Measurements from ENCODE around the gene MDC1. TPM values are rescaled to one million over a fixed set of nuclear protein-coding genes. Genes with fewer than 3 reads are reported as not detected.

MDC1 gene
- total and polyA plus RNA-seq, 2 of the 13 experiments (the other 11 are each of a cell fraction or from before 2014, with no cell fraction given) = 8.4 to 14.0 TPM

DNA sequence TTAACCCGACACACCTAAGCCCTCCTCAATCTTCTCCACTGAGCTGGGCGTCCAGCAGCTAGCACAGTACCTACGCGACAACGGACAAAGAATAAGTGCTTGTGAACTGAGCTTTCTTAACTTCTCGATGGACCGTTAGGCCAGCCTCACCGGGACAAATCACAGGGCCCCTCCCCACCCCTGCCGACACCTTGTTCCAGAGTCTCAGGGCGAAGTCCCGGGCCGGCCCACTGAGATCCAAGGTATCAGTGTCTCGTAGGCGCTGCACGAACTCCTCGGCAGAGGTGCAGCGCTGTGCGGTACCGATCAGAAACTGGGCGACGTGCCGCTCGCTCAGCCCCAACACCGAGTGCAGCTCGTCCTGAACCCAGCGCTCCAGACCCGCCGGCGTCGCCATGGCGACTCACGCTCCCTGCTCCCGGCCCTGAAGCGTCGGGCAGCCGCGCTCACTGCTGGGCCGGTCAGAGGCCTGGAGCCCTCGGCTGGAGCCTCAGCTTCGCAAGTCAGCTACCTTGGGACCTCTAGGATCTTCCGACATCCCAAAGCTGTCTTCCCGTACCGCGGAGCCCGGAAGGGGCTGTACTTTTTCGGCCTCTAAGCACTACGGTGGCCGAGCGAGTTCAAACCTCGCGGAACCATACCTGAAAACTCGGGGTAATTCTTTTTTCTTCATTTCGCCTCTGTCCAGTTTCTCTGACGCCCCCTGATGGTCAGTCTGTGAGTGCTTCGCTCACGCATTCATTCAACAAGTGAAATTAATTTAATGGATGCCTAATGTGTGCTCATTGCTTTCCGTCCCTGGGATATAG lies 44.4 kb downstream of the MDC1 start, which contains the start of gene DHX16 (continued):
- no peak for TF ChIP-seq NR2F2 (IDR thresholded peaks at IDR 0.05; ENCODE audit: borderline replicate concordance, low read depth)
- TF ChIP-seq, protein P1, sequence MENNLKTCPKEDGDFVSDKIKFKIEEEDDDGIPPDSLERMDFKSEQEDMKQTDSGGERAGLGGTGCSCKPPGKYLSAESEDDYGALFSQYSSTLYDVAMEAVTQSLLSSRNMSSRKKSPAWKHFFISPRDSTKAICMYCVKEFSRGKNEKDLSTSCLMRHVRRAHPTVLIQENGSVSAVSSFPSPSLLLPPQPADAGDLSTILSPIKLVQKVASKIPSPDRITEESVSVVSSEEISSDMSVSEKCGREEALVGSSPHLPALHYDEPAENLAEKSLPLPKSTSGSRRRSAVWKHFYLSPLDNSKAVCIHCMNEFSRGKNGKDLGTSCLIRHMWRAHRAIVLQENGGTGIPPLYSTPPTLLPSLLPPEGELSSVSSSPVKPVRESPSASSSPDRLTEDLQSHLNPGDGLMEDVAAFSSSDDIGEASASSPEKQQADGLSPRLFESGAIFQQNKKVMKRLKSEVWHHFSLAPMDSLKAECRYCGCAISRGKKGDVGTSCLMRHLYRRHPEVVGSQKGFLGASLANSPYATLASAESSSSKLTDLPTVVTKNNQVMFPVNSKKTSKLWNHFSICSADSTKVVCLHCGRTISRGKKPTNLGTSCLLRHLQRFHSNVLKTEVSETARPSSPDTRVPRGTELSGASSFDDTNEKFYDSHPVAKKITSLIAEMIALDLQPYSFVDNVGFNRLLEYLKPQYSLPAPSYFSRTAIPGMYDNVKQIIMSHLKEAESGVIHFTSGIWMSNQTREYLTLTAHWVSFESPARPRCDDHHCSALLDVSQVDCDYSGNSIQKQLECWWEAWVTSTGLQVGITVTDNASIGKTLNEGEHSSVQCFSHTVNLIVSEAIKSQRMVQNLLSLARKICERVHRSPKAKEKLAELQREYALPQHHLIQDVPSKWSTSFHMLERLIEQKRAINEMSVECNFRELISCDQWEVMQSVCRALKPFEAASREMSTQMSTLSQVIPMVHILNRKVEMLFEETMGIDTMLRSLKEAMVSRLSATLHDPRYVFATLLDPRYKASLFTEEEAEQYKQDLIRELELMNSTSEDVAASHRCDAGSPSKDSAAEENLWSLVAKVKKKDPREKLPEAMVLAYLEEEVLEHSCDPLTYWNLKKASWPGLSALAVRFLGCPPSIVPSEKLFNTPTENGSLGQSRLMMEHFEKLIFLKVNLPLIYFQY (CRISPR knock-in tag; IDR thresholded peaks at IDR 0.05; ENCODE audit: borderline replicate concordance) = peak; percentile 77
- TF ChIP-seq, protein P2, sequence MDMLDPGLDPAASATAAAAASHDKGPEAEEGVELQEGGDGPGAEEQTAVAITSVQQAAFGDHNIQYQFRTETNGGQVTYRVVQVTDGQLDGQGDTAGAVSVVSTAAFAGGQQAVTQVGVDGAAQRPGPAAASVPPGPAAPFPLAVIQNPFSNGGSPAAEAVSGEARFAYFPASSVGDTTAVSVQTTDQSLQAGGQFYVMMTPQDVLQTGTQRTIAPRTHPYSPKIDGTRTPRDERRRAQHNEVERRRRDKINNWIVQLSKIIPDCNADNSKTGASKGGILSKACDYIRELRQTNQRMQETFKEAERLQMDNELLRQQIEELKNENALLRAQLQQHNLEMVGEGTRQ (IDR thresholded peaks at IDR 0.05; ENCODE audit: low read depth, low read length) = no peak
- TF ChIP-seq, protein P2 (CRISPR knock-in tag; IDR thresholded peaks at IDR 0.05; ENCODE audit: borderline replicate concordance) = no peak
- TF ChIP-seq, protein P3, sequence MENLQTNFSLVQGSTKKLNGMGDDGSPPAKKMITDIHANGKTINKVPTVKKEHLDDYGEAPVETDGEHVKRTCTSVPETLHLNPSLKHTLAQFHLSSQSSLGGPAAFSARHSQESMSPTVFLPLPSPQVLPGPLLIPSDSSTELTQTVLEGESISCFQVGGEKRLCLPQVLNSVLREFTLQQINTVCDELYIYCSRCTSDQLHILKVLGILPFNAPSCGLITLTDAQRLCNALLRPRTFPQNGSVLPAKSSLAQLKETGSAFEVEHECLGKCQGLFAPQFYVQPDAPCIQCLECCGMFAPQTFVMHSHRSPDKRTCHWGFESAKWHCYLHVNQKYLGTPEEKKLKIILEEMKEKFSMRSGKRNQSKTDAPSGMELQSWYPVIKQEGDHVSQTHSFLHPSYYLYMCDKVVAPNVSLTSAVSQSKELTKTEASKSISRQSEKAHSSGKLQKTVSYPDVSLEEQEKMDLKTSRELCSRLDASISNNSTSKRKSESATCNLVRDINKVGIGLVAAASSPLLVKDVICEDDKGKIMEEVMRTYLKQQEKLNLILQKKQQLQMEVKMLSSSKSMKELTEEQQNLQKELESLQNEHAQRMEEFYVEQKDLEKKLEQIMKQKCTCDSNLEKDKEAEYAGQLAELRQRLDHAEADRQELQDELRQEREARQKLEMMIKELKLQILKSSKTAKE (CRISPR knock-in tag; IDR thresholded peaks at IDR 0.05; ENCODE audit: borderline replicate concordance) = no peak
- TF ChIP-seq, protein P4, sequence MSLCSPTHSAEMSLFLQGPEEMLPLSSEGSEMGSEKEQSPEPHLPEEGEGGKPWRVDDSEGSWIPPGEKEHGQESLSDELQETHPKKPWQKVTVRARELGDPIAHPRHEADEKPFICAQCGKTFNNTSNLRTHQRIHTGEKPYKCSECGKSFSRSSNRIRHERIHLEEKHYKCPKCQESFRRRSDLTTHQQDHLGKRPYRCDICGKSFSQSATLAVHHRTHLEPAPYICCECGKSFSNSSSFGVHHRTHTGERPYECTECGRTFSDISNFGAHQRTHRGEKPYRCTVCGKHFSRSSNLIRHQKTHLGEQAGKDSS (CRISPR knock-in tag; IDR thresholded peaks at IDR 0.05; ENCODE audit: borderline replicate concordance, low read depth) = no peak
- no peak for TF ChIP-seq ZNF569 (CRISPR knock-in tag; IDR thresholded peaks at IDR 0.05; ENCODE audit: borderline replicate concordance)
- no peak for TF ChIP-seq JUNB (CRISPR knock-in tag; IDR thresholded peaks at IDR 0.05; ENCODE audit: borderline replicate concordance)
- peak; percentile 58; the same call in 1 of the 2 replicates for TF ChIP-seq ZNF329 (CRISPR knock-in tag; IDR thresholded peaks at IDR 0.05; ENCODE audit: low read depth)
- TF ChIP-seq, protein P5, sequence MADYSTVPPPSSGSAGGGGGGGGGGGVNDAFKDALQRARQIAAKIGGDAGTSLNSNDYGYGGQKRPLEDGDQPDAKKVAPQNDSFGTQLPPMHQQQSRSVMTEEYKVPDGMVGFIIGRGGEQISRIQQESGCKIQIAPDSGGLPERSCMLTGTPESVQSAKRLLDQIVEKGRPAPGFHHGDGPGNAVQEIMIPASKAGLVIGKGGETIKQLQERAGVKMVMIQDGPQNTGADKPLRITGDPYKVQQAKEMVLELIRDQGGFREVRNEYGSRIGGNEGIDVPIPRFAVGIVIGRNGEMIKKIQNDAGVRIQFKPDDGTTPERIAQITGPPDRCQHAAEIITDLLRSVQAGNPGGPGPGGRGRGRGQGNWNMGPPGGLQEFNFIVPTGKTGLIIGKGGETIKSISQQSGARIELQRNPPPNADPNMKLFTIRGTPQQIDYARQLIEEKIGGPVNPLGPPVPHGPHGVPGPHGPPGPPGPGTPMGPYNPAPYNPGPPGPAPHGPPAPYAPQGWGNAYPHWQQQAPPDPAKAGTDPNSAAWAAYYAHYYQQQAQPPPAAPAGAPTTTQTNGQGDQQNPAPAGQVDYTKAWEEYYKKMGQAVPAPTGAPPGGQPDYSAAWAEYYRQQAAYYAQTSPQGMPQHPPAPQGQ (CRISPR knock-in tag; IDR thresholded peaks at IDR 0.05; ENCODE audit: borderline replicate concordance) = no peak
- peak; percentile 64; the same call in 1 of the 2 replicates for TF ChIP-seq ZNF670 (CRISPR knock-in tag; IDR thresholded peaks at IDR 0.05; ENCODE audit: borderline replicate concordance)
- TF ChIP-seq BHLHE40 (IDR thresholded peaks at IDR 0.05; ENCODE audit: low read length) = peak; percentile 42; the same call in 1 of the 2 replicates
- no peak for TF ChIP-seq ZKSCAN5 (CRISPR knock-in tag; IDR thresholded peaks at IDR 0.05)
- TF ChIP-seq AGO2 (optimal IDR thresholded peaks at IDR 0.05; ENCODE audit: low read depth, low read length) = peak; percentile 67
- TF ChIP-seq, protein P6, sequence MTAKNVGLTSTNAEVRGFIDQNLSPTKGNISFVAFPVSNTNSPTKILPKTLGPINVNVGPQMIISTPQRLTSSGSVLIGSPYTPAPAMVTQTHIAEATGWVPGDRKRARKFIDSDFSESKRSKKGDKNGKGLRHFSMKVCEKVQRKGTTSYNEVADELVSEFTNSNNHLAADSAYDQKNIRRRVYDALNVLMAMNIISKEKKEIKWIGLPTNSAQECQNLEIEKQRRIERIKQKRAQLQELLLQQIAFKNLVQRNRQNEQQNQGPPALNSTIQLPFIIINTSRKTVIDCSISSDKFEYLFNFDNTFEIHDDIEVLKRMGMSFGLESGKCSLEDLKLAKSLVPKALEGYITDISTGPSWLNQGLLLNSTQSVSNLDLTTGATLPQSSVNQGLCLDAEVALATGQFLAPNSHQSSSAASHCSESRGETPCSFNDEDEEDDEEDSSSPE (CRISPR knock-in tag; IDR thresholded peaks at IDR 0.05) = 0 out of 2 replicates have a peak, but pooled peaks have one; percentile 11

Data from HepG2 (cell line).